Mesothelial cell of epicardium (in vitro differentiated cells): ENCODE data around the gene CWF19L2. TPM values are rescaled to one million over a fixed set of nuclear protein-coding genes. Genes with fewer than 3 reads are reported as not detected.
"Not testable (repeated sequence)": the region's sequence is repeated elsewhere in the genome, so short reads cannot be mapped to it uniquely, and the experiment has no call there.

Experiments used
- DNase-seq, 2 experiments: peaks; one replicate each; pipeline ENCODE4 v3.0.0; 2021; ENCODE audit warnings: low spot score in 2 of 2; ENCODE audit not compliant: unreplicated experiment in 2 of 2
- H3K27ac Mint-ChIP-seq: 2 replicates; pipeline ENCODE4 v1.8.0; 2021; ENCODE audit warnings: mixed read lengths
- H3K27me3 Mint-ChIP-seq: 2 replicates; pipeline ENCODE4 v1.8.0; 2021; ENCODE audit warnings: low read depth, mixed read lengths
- H3K36me3 Mint-ChIP-seq: 2 replicates; pipeline ENCODE4 v1.8.0; 2021; ENCODE audit warnings: mixed read lengths
- H3K4me1 Mint-ChIP-seq: 2 replicates; pipeline ENCODE4 v1.8.0; 2021; ENCODE audit warnings: mixed read lengths
- H3K4me3 Mint-ChIP-seq: 2 replicates; pipeline ENCODE4 v1.8.0; 2021; ENCODE audit warnings: mild to moderate bottlenecking, moderate library complexity, mixed read lengths
- H3K9me3 Mint-ChIP-seq: 2 replicates; pipeline ENCODE4 v1.8.0; 2021; ENCODE audit warnings: mixed read lengths
- total RNA-seq: library from RNA; stranded (reverse); gene quantifications from 3 replicates; pipeline ENCODE4 v1.2.1, GENCODE V29; 2021
- TF ChIP-seq, protein P1 (sequence below): fragments of 200-600 bp; sonication (generic); IDR thresholded peaks from one replicate; pipeline ENCODE4 v1.5.0; 2021; ENCODE audit warnings: antibody characterized with exemption; ENCODE audit not compliant: unreplicated experiment

CWF19L2 gene
- total RNA-seq, 1 donor from 2014 or later: 15.9 TPM

DNA sequence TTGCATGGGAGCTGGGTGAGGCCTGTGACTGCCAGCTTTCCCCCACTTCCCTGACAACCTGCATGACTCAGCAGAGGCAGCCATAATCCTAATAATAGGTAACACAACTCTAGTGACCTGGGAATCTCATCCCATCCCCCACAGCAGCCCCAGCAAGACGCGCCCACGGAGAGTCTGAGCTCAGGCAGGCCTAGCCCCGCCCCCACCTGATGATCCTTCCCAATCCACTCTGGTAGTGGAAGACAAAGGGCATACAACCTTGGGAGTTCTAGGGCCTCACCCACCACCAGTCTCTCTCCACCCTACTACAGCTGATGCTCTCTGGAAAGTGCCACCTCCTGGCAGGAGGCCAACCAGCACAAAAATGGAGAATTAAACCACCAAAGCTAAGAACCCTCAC, 60.3 kb downstream of the CWF19L2 start:
- TF ChIP-seq, protein P1, sequence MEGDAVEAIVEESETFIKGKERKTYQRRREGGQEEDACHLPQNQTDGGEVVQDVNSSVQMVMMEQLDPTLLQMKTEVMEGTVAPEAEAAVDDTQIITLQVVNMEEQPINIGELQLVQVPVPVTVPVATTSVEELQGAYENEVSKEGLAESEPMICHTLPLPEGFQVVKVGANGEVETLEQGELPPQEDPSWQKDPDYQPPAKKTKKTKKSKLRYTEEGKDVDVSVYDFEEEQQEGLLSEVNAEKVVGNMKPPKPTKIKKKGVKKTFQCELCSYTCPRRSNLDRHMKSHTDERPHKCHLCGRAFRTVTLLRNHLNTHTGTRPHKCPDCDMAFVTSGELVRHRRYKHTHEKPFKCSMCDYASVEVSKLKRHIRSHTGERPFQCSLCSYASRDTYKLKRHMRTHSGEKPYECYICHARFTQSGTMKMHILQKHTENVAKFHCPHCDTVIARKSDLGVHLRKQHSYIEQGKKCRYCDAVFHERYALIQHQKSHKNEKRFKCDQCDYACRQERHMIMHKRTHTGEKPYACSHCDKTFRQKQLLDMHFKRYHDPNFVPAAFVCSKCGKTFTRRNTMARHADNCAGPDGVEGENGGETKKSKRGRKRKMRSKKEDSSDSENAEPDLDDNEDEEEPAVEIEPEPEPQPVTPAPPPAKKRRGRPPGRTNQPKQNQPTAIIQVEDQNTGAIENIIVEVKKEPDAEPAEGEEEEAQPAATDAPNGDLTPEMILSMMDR: no peak
- H3K4me3 Mint-ChIP-seq: no peak overlapping the region
- DNase-seq: no peak
- no peaks in the 10 kb centered on the region for H3K4me1 Mint-ChIP-seq
- no peak overlapping the region for H3K27ac Mint-ChIP-seq
- H3K36me3 Mint-ChIP-seq: peaks cover 57% of the 10 kb centered on the region
- peaks cover 46% of the 10 kb centered on the region for H3K9me3 Mint-ChIP-seq
- H3K27me3 Mint-ChIP-seq: no peaks in the 10 kb centered on the region

DNA sequence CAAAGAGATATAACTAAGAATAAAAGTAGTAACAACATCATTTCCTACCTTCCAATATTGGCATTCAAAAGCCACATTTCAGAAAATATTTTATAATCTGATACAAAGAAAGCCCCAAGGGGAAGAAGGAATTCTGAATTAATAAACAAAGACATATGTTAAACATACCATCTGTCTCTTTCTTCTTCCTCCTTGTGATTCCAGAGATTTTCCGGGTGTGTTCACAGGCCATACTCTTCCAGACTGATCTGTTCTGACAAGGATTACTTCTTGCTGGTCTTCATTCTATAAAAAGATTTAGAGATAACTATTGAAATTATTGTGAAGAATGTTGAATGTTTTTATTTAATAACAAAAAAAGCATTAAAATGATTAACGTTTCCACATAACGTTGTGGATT, 65.0 kb downstream of the CWF19L2 start:
- TF ChIP-seq, protein P1: no peak
- Mint-ChIP-seq H3K27ac (no peak overlapping the region), H3K9me3 (peaks cover under 1% of the 10 kb centered on the region), H3K4me1 (no peaks in the 10 kb centered on the region), H3K36me3 (peaks cover 38% of the 10 kb centered on the region), H3K27me3 (no peaks in the 10 kb centered on the region), H3K4me3 (no peak overlapping the region)
- no peak for DNase-seq

DNA sequence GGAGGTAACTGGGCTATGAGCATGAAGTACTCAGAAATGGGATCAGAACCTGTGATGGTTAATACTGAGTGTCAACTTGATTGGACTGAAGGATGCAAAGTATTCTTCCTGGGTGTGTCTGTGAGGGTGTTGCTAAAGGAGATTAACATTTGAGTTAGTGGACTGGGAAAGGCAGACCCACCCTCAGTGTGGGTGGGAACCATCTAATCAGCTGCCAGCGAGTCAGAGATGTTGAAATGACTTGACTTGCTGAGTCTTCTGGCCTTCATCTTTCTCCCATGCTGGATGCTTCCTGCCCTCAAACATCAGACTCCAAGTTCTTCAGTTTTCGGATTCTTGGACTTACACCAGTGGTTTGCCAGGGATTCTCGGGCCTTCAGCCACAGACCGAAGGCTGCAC, 66.9 kb downstream of the CWF19L2 start:
- H3K4me3 Mint-ChIP-seq, H3K27ac Mint-ChIP-seq, H3K4me1 Mint-ChIP-seq, DNase-seq, H3K27me3 Mint-ChIP-seq, H3K9me3 Mint-ChIP-seq: not testable (repeated sequence)
- peaks cover 34% of the 10 kb centered on the region for H3K36me3 Mint-ChIP-seq

DNA sequence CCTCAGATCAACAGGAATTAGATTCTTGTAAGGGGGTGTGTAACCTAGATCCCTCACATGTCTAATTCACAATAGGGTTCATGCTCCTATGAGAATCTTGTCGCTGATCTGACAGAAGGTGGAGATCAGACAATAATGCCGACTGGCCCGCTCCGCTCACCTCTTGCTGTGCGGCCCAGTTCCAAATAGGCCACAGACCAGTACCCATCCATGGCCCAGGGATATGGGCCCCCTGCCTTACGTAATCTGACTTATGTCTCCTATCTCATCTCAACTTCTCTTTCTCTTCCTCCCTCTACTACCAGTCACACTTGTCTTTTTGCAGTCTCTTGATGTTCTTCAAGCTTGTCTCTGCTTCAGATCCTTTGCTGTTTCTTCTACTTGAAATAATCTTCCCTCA, 70.0 kb downstream of the CWF19L2 start:
- TF ChIP-seq, protein P1: no peak
- no peak overlapping the region for H3K4me3 Mint-ChIP-seq
- H3K36me3 Mint-ChIP-seq: peaks cover 28% of the 10 kb centered on the region
- H3K9me3 Mint-ChIP-seq: no peaks in the 10 kb centered on the region
- DNase-seq: no peak
- no peaks in the 10 kb centered on the region for H3K27me3 Mint-ChIP-seq
- H3K4me1 Mint-ChIP-seq: no peaks in the 10 kb centered on the region
- no peak overlapping the region for H3K27ac Mint-ChIP-seq

DNA sequence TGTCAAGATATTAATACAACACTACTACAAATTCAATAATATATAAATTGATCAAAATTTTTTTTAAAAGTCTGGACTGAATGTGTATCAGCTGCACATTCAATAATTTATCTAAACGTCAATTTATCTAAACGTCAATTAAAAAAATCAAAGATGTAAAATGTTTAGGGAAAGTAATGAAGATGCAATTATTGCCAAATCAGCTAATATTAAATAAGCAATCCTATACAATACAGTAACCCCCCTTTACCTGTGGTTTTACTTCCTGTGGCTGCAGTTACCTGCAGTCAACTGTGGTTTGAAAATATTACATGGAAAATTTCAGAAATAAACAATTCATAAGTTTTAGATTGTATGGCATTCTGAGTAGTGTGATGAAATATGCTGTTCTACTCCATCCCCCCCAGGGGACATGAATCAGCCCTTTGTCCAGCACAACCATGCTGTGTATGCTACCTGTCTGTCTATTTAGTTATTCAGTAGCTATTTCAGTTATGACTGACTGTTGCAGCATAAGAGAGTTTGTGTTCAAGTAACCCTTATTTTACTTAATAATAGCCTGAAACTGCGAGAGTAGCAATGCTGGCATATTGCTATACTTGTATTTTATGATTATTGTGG, 72.2 kb downstream of the CWF19L2 start:
- H3K27me3 Mint-ChIP-seq: no peaks in the 10 kb centered on the region
- H3K4me3 Mint-ChIP-seq: no peak overlapping the region
- no peak for DNase-seq
- TF ChIP-seq, protein P1: no peak
- H3K4me1 Mint-ChIP-seq: no peaks in the 10 kb centered on the region
- no peak overlapping the region for H3K27ac Mint-ChIP-seq
- no peaks in the 10 kb centered on the region for H3K9me3 Mint-ChIP-seq
- H3K36me3 Mint-ChIP-seq: peaks cover 12% of the 10 kb centered on the region

DNA sequence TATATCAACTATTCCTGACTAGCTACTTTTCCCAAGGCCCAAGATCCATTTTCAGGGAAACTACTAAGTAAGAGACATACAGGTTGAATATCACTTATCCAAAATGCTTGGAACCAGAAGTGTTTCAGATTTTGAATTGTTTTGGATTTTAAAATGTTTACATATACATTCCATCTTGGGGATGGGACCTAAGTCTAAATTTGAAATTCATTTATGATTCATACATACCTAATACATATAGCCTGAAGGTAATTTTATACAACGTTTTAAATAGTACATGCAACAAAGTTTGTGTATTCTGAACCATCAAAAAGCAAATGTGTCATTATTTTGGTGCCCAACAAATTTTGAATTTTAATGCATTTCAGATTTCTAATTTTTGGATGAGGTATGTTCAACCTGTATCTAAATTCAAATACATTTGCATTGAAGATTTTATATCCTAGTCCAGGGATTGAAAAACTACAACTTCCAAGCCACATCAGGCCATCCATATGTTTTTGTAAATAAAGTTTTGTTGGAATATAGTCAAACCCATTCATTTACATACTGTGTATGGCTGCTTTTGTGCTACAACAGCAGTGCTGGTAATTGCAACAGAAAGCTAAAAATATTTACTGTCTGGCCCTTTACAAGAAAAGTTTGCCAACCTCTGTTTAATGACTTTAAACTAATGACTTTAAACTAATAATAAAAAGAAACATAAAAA, 73.3 kb downstream of the CWF19L2 start:
- H3K9me3 Mint-ChIP-seq: no peaks in the 10 kb centered on the region
- H3K36me3 Mint-ChIP-seq: peaks cover 5% of the 10 kb centered on the region
- no peak overlapping the region for H3K27ac Mint-ChIP-seq
- DNase-seq: no peak
- H3K4me3 Mint-ChIP-seq: no peak overlapping the region
- no peaks in the 10 kb centered on the region for H3K27me3 Mint-ChIP-seq
- no peaks in the 10 kb centered on the region for H3K4me1 Mint-ChIP-seq
- TF ChIP-seq, protein P1: no peak
